Transverse colon (tissue), 4 donors: Measurements from ENCODE around the gene PKMYT1. TPM values are rescaled to one million over a fixed set of nuclear protein-coding genes. Genes with fewer than 3 reads are reported as not detected.

Source experiments
- DNase-seq: peaks from one replicate; pipeline ENCODE4 v3.0.0-alpha.2; 2019
- H3K27ac ChIP-seq, 4 donors: fragments of 200-600 bp; sonication (generic); 2 replicates each; pipeline ENCODE4 v1.5.1; 2016 to 2018; ENCODE audit warnings: inconsistent platforms in 4 of 4
- H3K27me3 ChIP-seq: fragments of 200-600 bp; sonication (generic); 2 replicates; pipeline ENCODE4 v1.5.1; 2017; ENCODE audit warnings: inconsistent platforms
- H3K36me3 ChIP-seq, 4 donors: fragments of 200-600 bp; sonication (generic); 2 replicates each; pipeline ENCODE4 v1.5.1; 2017 to 2019; ENCODE audit warnings: inconsistent platforms in 4 of 4
- H3K4me1 ChIP-seq, 4 donors: fragments of 200-600 bp; sonication (generic); 2 replicates each; pipeline ENCODE4 v1.5.1; 2017 to 2020; ENCODE audit warnings: inconsistent platforms in 4 of 4
- H3K4me3 ChIP-seq, 4 donors: fragments of 200-600 bp; sonication (generic); 1 replicate in 1 of 4; 2 replicates in 3 of 4; pipeline versions ENCODE4 v1.5.1 to v1.6.1; 2017 to 2019; ENCODE audit warnings: inconsistent platforms in 4 of 4
- H3K9me3 ChIP-seq, 2 donors: fragments of 200-600 bp; sonication (generic); 2 replicates each; pipeline ENCODE4 v1.5.1; 2017 to 2019; ENCODE audit warnings: inconsistent platforms in 2 of 2
- CTCF ChIP-seq, 5 experiments: fragments of 200-600 bp in 3 of 5; fragments of 450-650 bp in 2 of 5; sonication (generic) in 3 of 5; IDR thresholded peaks; 1 replicate in 2 of 5; 2 replicates in 3 of 5; pipeline ENCODE4 v1.5.1; 2016 to 2017; ENCODE audit warnings: antibody characterized with exemption in 5 of 5, inconsistent platforms in 3 of 5, mild to moderate bottlenecking in 2 of 5, moderate library complexity in 1 of 5
- EP300 ChIP-seq: sonication (generic); formaldehyde crosslinking; IDR thresholded peaks from one replicate; pipeline ENCODE4 v1.6.1; 2017; ENCODE audit warnings: antibody characterized with exemption, low read depth
- POLR2A ChIP-seq: fragments of 450-650 bp; IDR thresholded peaks from one replicate; pipeline ENCODE4 v1.6.1; 2016; ENCODE audit warnings: antibody characterized with exemption, mild to moderate bottlenecking, moderate library complexity
- POLR2AphosphoS5 ChIP-seq, 3 donors: sonication (generic); formaldehyde crosslinking; IDR thresholded peaks; one replicate each; pipeline ENCODE4 v1.6.1; 2016; ENCODE audit warnings: antibody characterized with exemption in 3 of 3
- WGBS, 2 donors: methylation state at CpG; one replicate each; pipeline ENCODE4 v1.1.5; 2018; ENCODE audit warnings: low coverage in 1 of 2; 5-methylcytosine and 5-hydroxymethylcytosine counted together
- in situ Hi-C, 4 donors: fragments of 200-750 bp; cut with MboI; loops; one replicate each; pipeline versions ENCODE4 v1.15.0 to v1.15.1; 2017; ENCODE audit warnings: low sequenced_read_pairs in 3 of 4, low pct_ligation_motif_present in 1 of 4, low pct_unique_long_range_greater_than_20kb in 1 of 4
- intact Hi-C: fragments of 100-400 bp; cut with DNase I; formaldehyde crosslinking; loops from one replicate; pipeline ENCODE4 v1.15.1; 2023; ENCODE audit warnings: low total_unique reads
- total RNA-seq, 4 donors: library from RNA; depleted of rRNA; stranded (reverse); fragments of >200 nt; gene quantifications; one replicate each; pipeline ENCODE4 v1.1.0, GENCODE V29; 2016

PKMYT1 gene
- total RNA-seq, 4 donors from 2014 or later = 0.55 to 3.6 (median 3.0) TPM; not detected in 1

GRCh38 chr16:2926650-2926999 is 53.6 kb downstream of the PKMYT1 start:
- peaks cover 0 to 11% (median 4%) of the 10 kb centered on the region in 4 donors for H3K36me3 ChIP-seq
- no peak overlapping the region for H3K4me3 ChIP-seq
- TF ChIP-seq CTCF (IDR thresholded peaks at IDR 0.05) (no peak), POLR2A (no peak), POLR2AphosphoS5 (IDR thresholded peaks at IDR 0.05) (no peak), EP300 (no peak)
- 75 to 81% methylated on average over 3 to 5 of the region's 5 CpGs for WGBS, 2 donors
- intact Hi-C loops (no loop called here), in situ Hi-C loops (loop anchor here in 1 of 4 donors (10.0 kb wide), 1 partner anchor 52 kb away; no protein-coding TSS in a partner anchor)
- H3K27me3 ChIP-seq = no peaks in the 10 kb centered on the region
- no peak for DNase-seq
- no peak overlapping the region for H3K27ac ChIP-seq
- H3K4me1 ChIP-seq = peaks cover 0 to 8% (median 2%) of the 10 kb centered on the region in 4 donors
- H3K9me3 ChIP-seq = no peaks in the 10 kb centered on the region

GRCh38 chr16:2925951-2926649 is 54.1 kb downstream of the PKMYT1 start:
- in situ Hi-C loops = loop anchor here in 1 of 4 donors (10.0 kb wide), 1 partner anchor 51 kb away; no protein-coding TSS in a partner anchor
- no peak overlapping the region for H3K4me3 ChIP-seq
- no peaks in the 10 kb centered on the region for H3K27me3 ChIP-seq
- TF ChIP-seq EP300 = no peak
- no peak for TF ChIP-seq POLR2A
- TF ChIP-seq POLR2AphosphoS5 (IDR thresholded peaks at IDR 0.05) = no peak
- no peak for TF ChIP-seq CTCF (IDR thresholded peaks at IDR 0.05)
- peaks cover 0 to 8% (median 2%) of the 10 kb centered on the region in 4 donors for H3K4me1 ChIP-seq
- H3K27ac ChIP-seq = no peak overlapping the region
- no peaks in the 10 kb centered on the region for H3K9me3 ChIP-seq
- intact Hi-C loops = no loop called here
- no peak for DNase-seq
- peaks cover 0 to 11% (median 4%) of the 10 kb centered on the region in 4 donors for H3K36me3 ChIP-seq
- 71 to 84% methylated on average over 7 to 9 of the region's 9 CpGs for WGBS, 2 donors

GRCh38 chr16:2924901-2925755 is 55.1 kb downstream of the PKMYT1 start:
- H3K27ac ChIP-seq = no peak overlapping the region
- no peak for TF ChIP-seq POLR2AphosphoS5 (IDR thresholded peaks at IDR 0.05)
- TF ChIP-seq EP300 = no peak
- TF ChIP-seq CTCF (IDR thresholded peaks at IDR 0.05) = no peak
- no peak for TF ChIP-seq POLR2A
- peaks cover 0 to 8% (median 2%) of the 10 kb centered on the region in 4 donors for H3K4me1 ChIP-seq
- WGBS, 2 donors = 81% methylated on average over 38 of the region's 42 CpGs; no CpG with 5 or more reads in 1 of the 2 donors
- H3K27me3 ChIP-seq = no peaks in the 10 kb centered on the region
- no peak overlapping the region for H3K4me3 ChIP-seq
- in situ Hi-C loops (loop anchor here in 1 of 4 donors (10.0 kb wide), 1 partner anchor 50 kb away; no protein-coding TSS in a partner anchor), intact Hi-C loops (loop anchor here (5.0 kb wide), 1 partner anchor 48 kb away; no protein-coding TSS in a partner anchor)
- no peaks in the 10 kb centered on the region for H3K9me3 ChIP-seq
- H3K36me3 ChIP-seq = peaks cover 0 to 4% (median 2%) of the 10 kb centered on the region in 4 donors
- no peak for DNase-seq

GRCh38 chr16:2923481-2923880 is 56.8 kb downstream of the PKMYT1 start:
- Histone ChIP-seq H3K9me3 (no peaks in the 10 kb centered on the region), H3K27me3 (no peaks in the 10 kb centered on the region), H3K4me1 (peaks cover 0 to 14% (median 2%) of the 10 kb centered on the region in 4 donors), H3K4me3 (no peak overlapping the region), H3K36me3 (no peaks in the 10 kb centered on the region), H3K27ac (no peak overlapping the region)
- intact Hi-C loops = loop anchor here (5.0 kb wide), 1 partner anchor 46 kb away; no protein-coding TSS in a partner anchor
- no peak for TF ChIP-seq EP300
- no peak for TF ChIP-seq CTCF (IDR thresholded peaks at IDR 0.05)
- TF ChIP-seq POLR2A = no peak
- TF ChIP-seq POLR2AphosphoS5 (IDR thresholded peaks at IDR 0.05) = no peak
- in situ Hi-C loops = loop anchor here in 1 of 4 donors (10.0 kb wide), 1 partner anchor 49 kb away; no protein-coding TSS in a partner anchor
- DNase-seq = no peak
- 94% methylated on average over 14 of the region's 14 CpGs; no CpG with 5 or more reads in 1 of the 2 donors for WGBS, 2 donors
